ENCODE measurements around the gene RERG. TPM values are rescaled to one million over a fixed set of nuclear protein-coding genes. Genes with fewer than 3 reads are reported as not detected.

The RERG gene
- total and polyA plus RNA-seq, 2 of the 4 experiments (the other 2 are of a cell fraction) = not detected

GRCh38 chr12:15196678-15197505 is 24.3 kb downstream of the RERG start:
- Histone ChIP-seq H4K5ac (ENCODE audit: low read depth, low read length) (no peak overlapping the region), H3K79me1 (ENCODE audit: low read depth in 1 of 2, low read length in 2 of 2) (no peaks in the 10 kb centered on the region), H4K8ac (ENCODE audit: low read depth in 2 of 2, low read length in 2 of 2) (no peak overlapping the region), H2BK120ac (ENCODE audit: low read depth, low read length) (no peak overlapping the region), H3K4ac (ENCODE audit: low read depth, low read length) (no peak overlapping the region), H4K91ac (ENCODE audit: insufficient read depth, low read depth, low read length) (no peak overlapping the region), H3K9me1 (ENCODE audit: insufficient read depth, low read length) (no peaks in the 10 kb centered on the region), H3K14ac (replicated peaks; ENCODE audit: low read depth, low read length) (no peak overlapping the region), H3K4me1 (ENCODE audit: control insufficient read depth, insufficient read depth, low read length) (no peaks in the 10 kb centered on the region), H3K9ac (ENCODE audit: low read depth, low read length) (no peak overlapping the region), H3K56ac (ENCODE audit: extremely low read depth, insufficient read depth, low read length) (no peak overlapping the region), H3K36me3 (ENCODE audit: control insufficient read depth, insufficient read depth, low read length) (no peaks in the 10 kb centered on the region), H3K9me3 (ENCODE audit: control insufficient read depth, insufficient read depth, low read length) (no peaks in the 10 kb centered on the region), H3K4me3 (ENCODE audit: insufficient read depth, low read depth, low read length) (no peak overlapping the region), H4K20me1 (ENCODE audit: insufficient read depth, low read length) (no peaks in the 10 kb centered on the region), H3K27me3 (ENCODE audit: control insufficient read depth, insufficient read depth, low read length) (no peaks in the 10 kb centered on the region), H2BK20ac (ENCODE audit: low read depth, low read length) (no peak overlapping the region), H3K4me2 (ENCODE audit: low read depth, low read length) (no peak overlapping the region), H3K27ac (ENCODE audit: insufficient read depth, low read length) (no peak overlapping the region), H2AK5ac (ENCODE audit: low read depth, low read length) (no peak overlapping the region), H2AFZ (replicated peaks; ENCODE audit: low read length, poor library complexity) (no peak overlapping the region), H2BK5ac (ENCODE audit: low read depth, low read length, poor library complexity, severe bottlenecking) (no peak overlapping the region), H2AK9ac (replicated peaks; ENCODE audit: low read depth, low read length, poor library complexity) (no peak overlapping the region), H3K18ac (ENCODE audit: low read depth, low read length) (no peak overlapping the region), H3K23ac (ENCODE audit: low read depth, low read length) (no peak overlapping the region), H2BK15ac (ENCODE audit: low read depth, low read length) (no peak overlapping the region)
- in situ Hi-C loops (cut with MboI; ENCODE audit: low sequenced_read_pairs) = no loop called here
- ATAC-seq (ENCODE audit: low read depth) (no peak), DNase-seq (no peak)
- dilution Hi-C loops (cut with HindIII; ENCODE audit: low sequenced_read_pairs, unreplicated experiment) = no loop called here
- no CpG with 5 or more reads among the region's 3 CpGs for WGBS, 2 experiments (ENCODE audit: extremely low coverage in 2 of 2, insufficient read length in 1 of 2)
- no TSS peak for BruUV-seq (replicated peaks)
- ChIA-PET POLR2A (ENCODE audit: unreplicated experiment) (no interaction called here), CTCF (no interaction called here)
- peak; percentile 64 for TF ChIP-seq CEBPB (IDR thresholded peaks at IDR 0.05; ENCODE audit: low read depth, low read length)
- no peak for TF ChIP-seq CTCF (conservative IDR thresholded peaks at IDR 0.05; ENCODE audit: low read depth, low read length)
- intact Hi-C loops (cut with micrococcal nuclease) = no loop called here

All from IMR-90 (cell line).